Measurements from ENCODE around the gene TRIM54.

TRIM54 gene

GRCh38 chr2:27261241-27261925 is 20.8 kb upstream of the TRIM54 start:
- peaks cover 0 to 15% of the 10 kb centered on the region in 2 experiments; a peak in 1 of 3 replicates for H3K36me3 ChIP-seq (ENCODE audit: control insufficient read depth in 2 of 2, insufficient read depth in 1 of 2, low read length in 2 of 2)
- ChIA-PET CTCF (interaction anchor here (0.6 to 1.1 kb wide), 2 partner anchors 10 kb away, joined by 3 to 4 read pairs; no protein-coding TSS in a partner anchor), POLR2A (no interaction called here)
- no peak overlapping the region for H3K27ac ChIP-seq (ENCODE audit: extremely low read depth, low read depth, low read length)
- no peaks in the 10 kb centered on the region for H3K9me3 ChIP-seq (ENCODE audit: control insufficient read depth, insufficient read depth, low read depth, low read length)
- peaks cover 9% of the 10 kb centered on the region for H3K4me1 ChIP-seq (ENCODE audit: control insufficient read depth, insufficient read depth, low read length)
- H3K4me3 ChIP-seq (ENCODE audit: low read depth, low read length), result peak overlapping the region; percentile 6; the same call in 1 of the 2 replicates
- TF ChIP-seq ZNF830 (tag by site-specific recombination; IDR thresholded peaks at IDR 0.05; ENCODE audit: low read depth), result no peak
- no peak for TF ChIP-seq ZNF585B (tag by site-specific recombination; IDR thresholded peaks at IDR 0.05)
- TF ChIP-seq ZBTB8A (tag by site-specific recombination; IDR thresholded peaks at IDR 0.05), result 0 out of 2 replicates have a peak, but pooled peaks have one; percentile 26
- TF ChIP-seq HIC1 (tag by site-specific recombination; IDR thresholded peaks at IDR 0.05), result no peak
- TF ChIP-seq ZNF366 (tag by site-specific recombination; conservative IDR thresholded peaks at IDR 0.05), result 0 out of 2 replicates have a peak, but pooled peaks have one; percentile 32
- TF ChIP-seq ZFP41 (tag by site-specific recombination; IDR thresholded peaks at IDR 0.05; ENCODE audit: borderline replicate concordance), result no peak
- peak; percentile 85 for TF ChIP-seq SCRT2 (tag by site-specific recombination; IDR thresholded peaks at IDR 0.05)
- TF ChIP-seq ZNF311 (tag by site-specific recombination; IDR thresholded peaks at IDR 0.05; ENCODE audit: borderline replicate concordance), result no peak
- TF ChIP-seq ZNF658 (tag by site-specific recombination; IDR thresholded peaks at IDR 0.05), result no peak
- no peak for TF ChIP-seq ZNF18 (tag by site-specific recombination; IDR thresholded peaks at IDR 0.05)
- TF ChIP-seq YY2 (tag by site-specific recombination; IDR thresholded peaks at IDR 0.05), result no peak
- TF ChIP-seq ZNF768 (tag by site-specific recombination; IDR thresholded peaks at IDR 0.05), result no peak
- TF ChIP-seq ZBTB44 (tag by site-specific recombination; IDR thresholded peaks at IDR 0.05), result no peak
- TF ChIP-seq ZNF302 (tag by site-specific recombination; IDR thresholded peaks at IDR 0.05; ENCODE audit: low read depth), result no peak
- TF ChIP-seq ZNF776 (tag by site-specific recombination; IDR thresholded peaks at IDR 0.05; ENCODE audit: borderline replicate concordance), result no peak
- TF ChIP-seq ZNF335 (tag by site-specific recombination; conservative IDR thresholded peaks at IDR 0.05), result peak; percentile 67
- TF ChIP-seq ZNF169 (tag by site-specific recombination; IDR thresholded peaks at IDR 0.05), result no peak
- no peak for TF ChIP-seq ZNF510 (tag by site-specific recombination; IDR thresholded peaks at IDR 0.05; ENCODE audit: insufficient replicate concordance)
- TF ChIP-seq ZBTB17 (tag by site-specific recombination; IDR thresholded peaks at IDR 0.05), result 0 out of 2 replicates have a peak, but pooled peaks have one; percentile 24
- TF ChIP-seq ZNF692 (tag by site-specific recombination; IDR thresholded peaks at IDR 0.05), result no peak
- TF ChIP-seq ZNF501 (tag by site-specific recombination; IDR thresholded peaks at IDR 0.05), result no peak
- TF ChIP-seq ZNF76 (tag by site-specific recombination; IDR thresholded peaks at IDR 0.05; ENCODE audit: borderline replicate concordance, low read depth), result no peak
- TF ChIP-seq ZBTB26 (tag by site-specific recombination; optimal IDR thresholded peaks at IDR 0.05), result no peak
- TF ChIP-seq PATZ1 (tag by site-specific recombination; IDR thresholded peaks at IDR 0.05), result peak; percentile 25; the same call in 1 of the 2 replicates
- TF ChIP-seq ZNF654 (tag by site-specific recombination; IDR thresholded peaks at IDR 0.05; ENCODE audit: low read depth), result no peak
- TF ChIP-seq ZNF473 (tag by site-specific recombination; IDR thresholded peaks at IDR 0.05), result no peak
- TF ChIP-seq ZFP37 (tag by site-specific recombination; IDR thresholded peaks at IDR 0.05), result no peak
